HG03159 (cell line): ENCODE results near the gene KRT27.
"Not testable (repeated sequence)": the region's sequence is repeated elsewhere in the genome, so short reads cannot be mapped to it uniquely, and the experiment has no call there.

Experiments used
- ATAC-seq: cut with Tn5 transposase; IDR thresholded peaks from one replicate; pipeline ENCODE4 v1.9.1; 2021; ENCODE audit warnings: mild to moderate bottlenecking, moderate library complexity; ENCODE audit not compliant: unreplicated experiment

Gene KRT27, protein sequence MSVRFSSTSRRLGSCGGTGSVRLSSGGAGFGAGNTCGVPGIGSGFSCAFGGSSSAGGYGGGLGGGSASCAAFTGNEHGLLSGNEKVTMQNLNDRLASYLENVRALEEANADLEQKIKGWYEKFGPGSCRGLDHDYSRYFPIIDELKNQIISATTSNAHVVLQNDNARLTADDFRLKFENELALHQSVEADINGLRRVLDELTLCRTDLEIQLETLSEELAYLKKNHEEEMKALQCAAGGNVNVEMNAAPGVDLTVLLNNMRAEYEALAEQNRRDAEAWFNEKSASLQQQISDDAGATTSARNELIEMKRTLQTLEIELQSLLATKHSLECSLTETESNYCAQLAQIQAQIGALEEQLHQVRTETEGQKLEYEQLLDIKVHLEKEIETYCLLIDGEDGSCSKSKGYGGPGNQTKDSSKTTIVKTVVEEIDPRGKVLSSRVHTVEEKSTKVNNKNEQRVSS

DNA sequence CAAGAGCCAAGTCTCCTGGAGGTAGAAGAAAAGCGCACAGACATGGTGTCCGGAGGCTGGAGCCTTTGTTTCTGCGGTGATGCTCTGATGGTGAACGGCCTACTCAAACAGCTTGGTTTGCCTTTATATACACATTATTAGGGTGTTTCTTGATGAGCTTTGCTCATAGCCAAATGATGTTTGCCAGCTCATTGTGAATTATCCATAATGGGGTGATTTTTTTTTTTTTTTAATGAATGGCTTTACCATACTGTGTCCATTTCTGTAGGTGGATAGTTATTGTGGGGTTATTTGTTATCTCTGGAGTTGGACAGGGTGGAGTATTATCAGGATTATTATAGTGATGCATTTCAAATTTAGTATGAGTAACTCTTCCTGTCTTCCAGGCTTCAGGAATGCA, at the start of gene KRT27:
Gene KRT27, minus strand, starts transcription at position 101 of the 400 bp plus-strand sequence. Its CDS starts 57 bp downstream, at position 44.
- ATAC-seq: no peak

DNA sequence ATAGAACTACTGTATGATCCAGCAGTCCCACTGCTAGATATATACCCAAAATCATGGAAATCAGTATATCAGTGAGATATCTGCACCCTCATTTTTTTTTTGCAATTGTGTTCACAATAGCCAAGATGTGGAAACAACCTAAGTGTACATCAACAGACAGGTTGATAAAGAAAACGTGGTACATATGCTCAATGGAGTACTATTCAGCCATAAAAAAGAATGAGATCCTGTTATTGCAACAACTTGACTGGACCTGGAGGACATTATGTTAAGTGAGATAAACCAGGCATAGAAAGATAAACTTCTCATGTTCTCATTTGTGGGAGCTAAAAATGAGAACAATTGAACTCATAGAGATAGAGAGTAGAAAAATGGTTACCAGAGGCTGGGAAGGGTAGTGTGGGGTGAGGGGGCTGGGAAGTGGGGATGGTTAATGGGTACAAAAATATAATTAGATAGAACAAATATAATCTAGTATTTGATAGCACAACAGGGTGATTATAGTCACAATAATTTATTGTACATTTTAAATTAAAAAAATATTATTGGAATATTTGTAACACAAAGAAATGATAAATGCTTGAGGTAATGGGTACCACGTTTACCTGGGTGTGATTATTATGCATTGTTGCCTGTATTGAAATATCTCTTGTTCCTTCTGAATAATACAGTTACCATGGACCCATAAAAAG, 47.9 kb upstream of the KRT27 start:
- ATAC-seq: no peak

DNA sequence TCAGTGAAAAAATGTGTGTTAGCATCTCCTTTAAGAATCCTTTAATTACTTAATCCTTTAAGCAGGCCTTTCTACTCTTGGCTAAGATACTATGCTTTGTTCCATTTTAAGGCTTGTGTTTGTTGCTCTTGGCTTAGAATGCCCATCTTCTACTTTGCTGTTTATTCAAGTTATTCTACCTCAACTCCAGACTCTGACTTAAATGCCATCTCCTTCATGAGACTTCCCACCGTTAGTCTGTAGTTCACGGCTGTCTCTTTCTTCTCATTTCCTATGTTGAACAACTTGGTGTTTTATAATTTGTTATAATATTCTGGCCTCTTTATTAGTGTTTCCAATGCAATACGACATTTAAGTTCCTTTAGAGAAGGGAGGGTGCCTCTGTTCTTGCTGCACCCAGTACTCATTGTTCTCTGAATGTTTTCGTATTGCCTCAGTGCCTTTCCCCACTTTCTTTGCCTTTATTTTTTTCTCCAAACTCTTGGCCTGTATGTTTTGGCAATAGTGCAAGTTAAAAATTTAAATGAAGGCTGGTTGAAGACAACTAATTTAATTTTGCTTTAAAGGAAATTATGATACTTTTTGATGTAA, 46.2 kb upstream of the KRT27 start:
- ATAC-seq: no peak

DNA sequence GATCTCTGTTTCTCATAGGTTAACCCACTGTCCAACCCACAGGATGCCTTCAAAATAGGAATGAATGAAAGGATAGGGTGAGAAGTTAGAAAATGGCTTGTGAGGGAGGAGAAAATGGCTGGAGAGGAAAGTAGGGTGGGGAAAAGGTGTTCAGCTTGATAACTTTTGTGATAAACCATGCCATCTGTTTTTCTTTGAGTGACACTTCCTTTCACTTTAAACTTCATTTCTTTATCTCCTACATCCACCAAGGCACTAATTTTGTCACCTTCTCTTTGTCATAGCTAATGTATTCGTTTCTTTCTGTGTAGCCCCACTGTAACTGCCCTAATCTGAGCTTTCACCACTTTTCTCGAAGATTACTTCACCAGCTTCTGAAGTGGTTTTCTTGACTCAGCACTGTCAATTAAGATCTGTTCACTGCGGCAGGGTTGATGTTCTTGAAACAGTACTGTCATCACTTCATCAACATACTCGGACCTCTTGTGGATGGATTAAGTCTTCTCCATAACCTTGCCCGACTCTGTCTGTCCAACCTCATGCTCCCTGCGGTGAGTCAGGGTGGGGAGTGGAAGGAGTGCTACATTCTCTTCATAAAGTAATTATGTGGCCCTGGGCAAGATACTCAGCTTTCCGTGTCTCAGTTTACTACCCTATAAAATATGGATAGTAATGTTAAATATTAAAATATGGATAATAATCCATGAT, 45.5 kb upstream of the KRT27 start:
- no peak for ATAC-seq

DNA sequence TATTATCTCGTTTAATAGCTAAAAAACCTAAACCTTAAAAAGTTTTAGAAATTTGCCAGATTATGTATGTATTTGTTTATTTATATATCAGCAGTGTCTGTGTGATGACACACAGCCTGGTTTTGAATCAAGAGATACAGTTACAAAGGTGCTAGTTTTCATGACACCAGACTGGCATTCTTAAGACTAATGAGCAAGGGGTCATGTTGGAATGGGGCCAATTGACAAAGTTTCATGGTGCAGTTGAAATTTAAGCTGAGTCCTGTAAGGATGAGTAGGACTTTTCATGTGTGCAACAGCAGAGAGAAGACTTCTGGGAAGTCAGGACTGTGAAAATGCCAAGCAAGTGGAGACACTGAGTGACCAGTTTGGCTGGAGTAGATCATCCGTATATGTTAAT, 43.2 kb upstream of the KRT27 start:
- no peak for ATAC-seq

DNA sequence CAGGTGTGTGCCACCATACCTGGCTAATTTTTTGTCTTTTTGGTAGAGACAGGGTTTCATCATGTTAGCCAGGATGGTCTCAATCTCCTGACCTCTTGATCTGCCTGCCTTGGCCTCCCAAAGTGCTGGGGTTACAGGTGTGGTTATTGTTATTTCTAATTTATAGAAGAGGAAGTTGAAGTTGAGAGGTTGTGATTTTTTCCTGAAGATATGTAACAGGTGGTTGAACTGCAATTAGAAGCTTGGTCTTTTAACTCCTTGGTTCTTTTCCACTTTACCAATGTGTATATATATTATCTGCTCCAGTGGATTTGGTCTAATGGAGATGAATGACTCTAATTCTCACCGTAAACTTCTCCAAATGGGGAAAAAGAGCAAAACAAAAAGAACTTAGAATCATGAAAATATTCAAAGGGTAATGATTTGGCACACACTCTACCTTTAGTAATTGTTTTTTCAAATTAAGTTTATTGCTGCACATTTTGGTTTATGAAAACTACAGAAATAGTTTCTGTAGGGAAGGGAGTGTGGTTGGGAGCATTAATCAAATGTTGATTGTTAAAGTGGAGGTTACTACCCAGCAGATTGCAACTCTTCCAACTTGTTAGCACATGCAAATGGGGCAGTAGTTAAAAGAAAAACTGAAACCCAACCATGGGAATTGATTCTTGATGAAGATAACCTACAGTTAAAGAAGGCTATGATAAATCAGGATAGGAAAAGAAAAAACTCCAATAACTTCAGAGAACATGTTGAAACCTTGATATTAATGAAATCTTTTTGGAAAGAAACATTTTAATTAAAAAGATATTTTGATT, 41.9 kb upstream of the KRT27 start:
- no peak for ATAC-seq

DNA sequence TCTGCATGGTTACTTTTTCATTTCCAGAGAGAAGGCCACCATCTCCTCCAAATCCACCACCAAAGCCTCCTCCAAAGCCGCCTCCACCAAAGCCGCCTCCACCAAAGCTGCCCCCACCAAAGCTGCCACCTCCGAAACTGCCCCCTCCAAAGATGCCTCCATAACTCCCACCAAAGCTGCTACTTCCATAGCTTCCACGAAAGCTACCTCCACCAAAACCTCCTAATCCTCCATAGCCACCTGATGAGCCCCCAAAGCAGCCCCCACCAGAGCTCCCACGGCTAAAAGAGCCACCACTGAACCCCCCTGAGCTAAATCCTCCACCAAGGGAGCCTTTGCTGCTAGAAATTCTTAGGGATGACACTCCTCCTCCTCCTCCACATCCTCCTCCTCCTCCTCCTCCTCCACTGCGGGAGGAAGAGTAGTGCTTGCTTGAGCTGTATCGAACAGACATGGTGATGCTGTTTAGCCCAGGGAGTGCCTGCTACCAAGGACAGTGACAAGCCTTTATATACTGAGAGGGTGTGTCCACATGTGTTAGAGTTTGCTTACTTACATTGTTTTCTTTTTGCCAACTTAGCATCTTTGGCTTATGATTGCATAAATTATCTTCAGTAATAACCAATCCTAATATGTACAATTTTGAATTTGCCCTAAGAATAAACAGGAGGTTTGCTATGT, 39.9 kb upstream of the KRT27 start, which contains the start of gene KRT10:
Gene KRT10, minus strand, starts transcription at position 483 of the 681 bp plus-strand sequence. Its CDS starts 29 bp downstream, at position 454.
- no peak for ATAC-seq

DNA sequence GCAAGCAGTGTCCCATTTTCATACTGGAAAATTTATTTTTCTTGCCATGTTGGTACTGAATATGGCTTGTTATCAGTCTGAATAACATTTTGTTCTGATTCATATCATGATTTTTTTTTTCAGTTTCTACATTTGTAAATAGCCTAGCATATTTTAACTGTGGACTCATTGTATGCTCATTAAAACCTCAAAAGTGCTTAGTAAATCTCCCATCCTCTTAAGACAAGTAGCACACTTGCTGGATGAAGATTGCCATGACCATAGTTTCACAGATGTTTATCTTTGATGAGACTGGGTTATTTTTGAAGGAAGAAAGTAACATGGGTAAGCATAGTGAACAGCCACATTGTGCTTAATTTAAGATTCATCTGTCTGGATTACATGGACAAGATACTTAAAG, 39.2 kb upstream of the KRT27 start:
- no peak for ATAC-seq

DNA sequence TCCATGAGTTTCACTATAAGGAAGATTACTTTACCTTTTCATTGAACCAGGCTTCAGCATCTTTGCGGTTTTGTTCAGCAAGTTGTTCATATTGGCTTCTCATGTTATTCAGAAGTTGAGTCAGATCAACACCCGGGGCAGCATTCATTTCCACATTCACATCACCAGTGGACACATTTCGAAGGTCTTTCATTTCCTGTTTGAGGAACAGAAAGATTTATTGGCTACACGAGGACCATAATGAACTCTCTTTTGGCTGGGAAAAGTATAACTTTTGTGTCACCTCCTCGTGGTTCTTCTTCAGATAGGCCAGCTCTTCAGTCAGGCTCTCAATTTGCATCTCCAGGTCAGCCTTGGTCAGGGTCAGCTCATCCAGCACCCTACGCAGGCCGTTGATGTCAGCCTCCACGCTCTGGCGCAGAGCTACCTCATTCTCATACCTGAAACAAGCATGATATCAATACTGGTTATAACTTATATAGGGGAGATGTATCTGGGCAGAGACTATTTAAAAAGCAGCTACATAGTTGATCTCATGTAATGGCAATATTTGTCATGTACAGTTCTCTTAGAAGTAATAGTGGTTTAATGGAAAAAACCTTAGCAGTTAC, 38.0 kb upstream of the KRT27 start:
- ATAC-seq: no peak

DNA sequence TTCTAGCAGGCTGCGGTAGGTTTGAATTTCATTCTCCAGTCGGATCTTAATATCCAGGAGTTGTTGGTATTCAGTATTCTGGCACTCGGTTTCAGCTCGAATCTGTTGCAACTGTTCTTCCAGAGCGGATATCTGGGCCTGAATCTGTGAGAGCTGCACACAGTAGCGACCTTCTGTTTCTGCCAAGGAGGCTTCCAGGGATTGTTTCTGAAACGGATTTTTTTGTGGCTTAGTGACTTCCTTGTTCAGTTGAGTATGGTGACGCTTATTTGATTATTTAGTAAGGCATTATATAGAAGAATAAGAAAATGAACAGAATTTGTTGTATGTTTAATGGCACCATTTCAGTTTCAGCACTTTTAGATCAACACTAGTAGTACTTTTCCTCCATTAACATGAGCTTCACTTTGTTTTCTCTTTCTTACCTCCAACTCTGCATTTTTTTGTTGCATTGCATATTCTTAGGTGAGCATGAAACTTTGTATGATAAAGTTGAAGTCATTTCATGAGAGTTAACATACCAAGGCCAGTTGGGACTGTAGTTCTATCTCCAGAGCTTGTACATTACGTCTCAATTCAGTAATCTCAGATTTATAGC, 37.3 kb upstream of the KRT27 start:
- no peak for ATAC-seq

DNA sequence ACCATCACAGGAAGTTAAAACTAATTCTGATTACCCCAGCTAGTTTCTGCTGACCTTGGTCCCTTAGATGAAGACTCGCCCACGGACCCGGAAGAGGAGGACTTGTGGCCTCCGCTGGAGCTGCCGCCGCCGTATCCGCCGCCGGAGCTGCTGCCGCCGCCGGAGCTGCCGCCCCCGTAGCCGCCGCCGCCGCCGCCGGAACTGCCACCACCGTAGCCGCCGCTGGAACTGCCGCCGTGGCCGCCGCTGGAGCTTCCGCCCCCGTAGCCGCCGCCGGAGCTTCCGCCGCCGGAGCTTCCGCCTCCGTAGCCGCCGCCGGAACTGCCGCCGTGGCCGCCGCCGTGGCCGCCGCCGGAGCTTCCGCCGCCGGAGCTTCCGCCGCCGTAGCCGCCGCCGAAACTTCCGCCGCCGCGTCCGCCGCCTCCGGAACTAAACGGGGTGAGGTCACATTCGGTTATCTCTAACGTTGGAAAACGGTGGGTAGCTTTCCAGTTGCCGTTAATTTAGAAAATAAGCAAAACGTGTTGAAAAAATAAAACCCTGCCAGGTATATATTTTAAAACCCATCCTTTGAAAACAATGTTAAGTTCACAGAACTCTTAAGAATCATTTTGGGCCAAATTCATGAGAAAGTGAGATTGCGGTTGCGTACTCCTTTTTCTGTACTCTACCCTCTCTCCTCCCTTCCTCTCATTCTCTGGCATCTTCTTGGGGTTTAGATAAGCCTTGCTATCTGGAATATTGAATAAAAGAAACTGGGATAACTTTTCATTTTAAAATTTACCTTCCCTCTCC, 36.6 kb upstream of the KRT27 start:
- peak; percentile 80 for ATAC-seq

DNA sequence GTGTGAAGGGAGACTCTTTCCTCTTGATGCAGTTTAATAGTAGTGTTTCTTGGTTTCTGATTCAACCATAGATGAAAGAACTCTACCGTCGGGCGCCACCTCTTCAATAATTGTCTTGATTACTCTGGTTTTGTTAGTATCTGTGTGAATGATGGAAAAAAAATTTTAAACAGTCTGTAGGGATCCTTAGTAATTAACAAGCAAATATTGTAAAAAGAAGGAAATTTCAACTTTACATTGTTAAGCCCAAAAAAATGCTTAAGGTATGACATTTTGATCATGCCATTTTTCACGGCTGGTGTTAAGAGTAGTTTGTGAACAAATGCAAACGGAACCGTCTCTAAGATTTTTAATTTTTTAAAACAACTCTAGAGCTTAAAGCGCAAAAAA, 36.0 kb upstream of the KRT27 start:
- ATAC-seq: no peak

DNA sequence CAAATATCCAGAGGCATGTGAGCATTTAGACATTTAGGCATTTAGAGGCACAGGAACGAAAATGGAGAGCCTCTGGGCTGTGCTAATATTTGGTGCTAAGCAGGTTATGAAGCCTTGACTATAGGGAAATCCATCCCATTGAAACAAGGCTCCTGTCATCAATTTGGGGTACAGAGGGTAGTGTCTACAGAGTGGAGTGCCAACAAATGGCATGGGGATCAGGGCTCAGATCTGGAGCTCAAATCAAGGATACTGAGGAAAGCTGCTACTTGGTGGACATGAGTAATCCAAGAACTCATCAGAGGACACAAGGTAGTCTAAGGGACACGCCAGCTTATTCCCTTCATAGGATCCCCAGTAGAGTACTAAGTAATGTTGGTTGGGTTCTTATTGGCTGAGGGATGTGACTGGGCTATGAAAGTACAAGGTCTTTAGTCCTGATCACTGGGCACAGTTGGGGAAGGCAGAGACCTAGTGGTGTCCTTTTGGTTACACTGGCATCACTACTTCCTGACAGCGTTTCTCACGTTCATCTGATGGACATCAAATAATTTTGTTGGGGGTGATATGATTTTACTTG, 34.8 kb upstream of the KRT27 start:
- no peak for ATAC-seq

DNA sequence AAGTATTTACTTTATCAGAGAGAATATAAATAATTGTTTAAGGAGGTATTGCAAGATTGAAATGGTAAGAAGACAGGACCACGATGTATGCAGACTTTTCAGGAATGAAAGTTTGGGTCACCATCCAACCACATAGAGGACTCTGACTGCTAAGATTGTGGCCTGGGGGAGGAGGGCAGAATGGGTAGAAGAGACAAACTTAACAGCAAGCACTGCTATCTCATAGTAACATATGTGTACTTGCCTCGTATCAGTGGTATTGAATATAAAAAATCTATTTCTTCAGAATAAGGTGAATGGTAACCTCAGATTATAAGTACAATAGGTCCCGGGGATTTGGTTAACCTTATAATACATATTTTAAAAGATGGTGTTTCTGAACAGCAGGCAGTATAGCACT, 34.2 kb upstream of the KRT27 start:
- ATAC-seq: no peak

DNA sequence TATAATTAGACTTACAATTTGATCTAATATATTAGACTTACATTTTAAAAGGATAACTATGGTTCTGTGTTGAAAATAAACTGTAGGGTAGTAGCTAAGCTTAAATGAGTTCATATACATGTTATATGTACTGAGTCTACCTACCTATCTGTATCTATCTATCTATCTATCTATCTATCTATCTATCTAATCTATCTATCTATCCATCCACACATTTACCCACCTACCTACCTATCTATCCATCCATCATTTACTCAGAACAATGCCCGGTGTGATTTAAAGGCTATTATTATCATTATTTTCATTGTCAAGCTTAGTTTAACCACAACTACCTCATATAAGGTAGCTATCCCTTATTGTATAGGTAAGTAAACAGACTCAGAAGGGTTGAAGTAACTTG, 33.0 kb upstream of the KRT27 start:
- no peak for ATAC-seq

DNA sequence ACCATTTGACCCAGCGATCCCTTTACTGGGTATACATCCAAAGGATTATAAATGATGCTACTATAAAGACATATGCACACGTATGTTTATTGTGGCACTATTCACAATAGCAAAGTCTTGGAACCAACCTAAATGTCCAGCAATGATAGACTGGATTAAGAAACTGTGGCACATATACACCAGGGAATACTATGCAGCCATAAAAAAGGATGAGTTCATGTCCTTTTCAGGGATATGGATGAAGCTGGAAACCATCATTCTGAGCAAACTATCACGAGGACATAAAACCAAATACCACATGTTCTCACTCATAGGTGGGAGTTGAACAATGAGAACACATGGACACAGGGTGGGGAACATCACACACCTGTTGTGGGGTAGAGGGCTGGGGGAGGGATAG, 32.3 kb upstream of the KRT27 start:
- not testable (repeated sequence) for ATAC-seq

DNA sequence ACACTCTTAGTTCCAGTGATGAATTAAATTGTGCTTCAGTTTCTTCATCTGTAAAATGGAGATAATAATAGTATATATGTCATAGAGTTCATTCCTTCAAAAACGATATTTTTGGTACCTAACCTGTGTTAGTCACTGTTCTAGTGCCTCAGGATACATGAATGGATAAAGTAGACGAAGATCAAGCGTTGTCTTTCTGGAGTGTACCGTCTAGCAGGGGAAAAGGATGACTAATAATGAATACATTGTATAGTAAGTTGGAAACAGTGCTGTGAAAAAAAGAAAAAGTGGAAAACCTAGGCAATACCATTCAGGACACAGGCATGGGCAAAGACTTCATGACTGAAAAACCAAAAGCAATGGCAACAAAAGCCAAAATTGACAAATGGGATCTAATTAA, 31.5 kb upstream of the KRT27 start:
- ATAC-seq: no peak

DNA sequence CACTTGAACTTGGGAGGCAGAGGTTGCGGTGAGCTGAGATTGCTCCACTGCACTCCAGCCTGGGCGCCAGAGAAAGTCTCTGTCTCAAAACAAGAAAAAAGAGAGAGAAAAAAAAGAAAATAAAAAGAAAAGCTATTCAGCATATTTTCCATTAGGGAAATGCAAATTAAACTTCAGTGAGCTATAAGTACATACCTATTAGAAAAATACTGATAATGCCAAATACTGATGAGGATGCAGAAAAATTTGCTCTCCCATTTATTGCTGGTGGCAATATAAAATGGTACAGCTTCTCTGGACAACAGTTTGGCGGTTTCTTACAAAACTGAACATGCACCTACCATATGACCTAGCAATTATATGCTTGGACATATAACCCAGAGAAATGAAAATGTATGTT, 30.3 kb upstream of the KRT27 start:
- no peak for ATAC-seq
